Activated naive CD4-positive, alpha-beta T cell treated with anti-CD3 and anti-CD28 coated beads, Interleukin-2, amount 50 U/mL, for 16 hours (primary cell): ENCODE results near the gene ARHGAP36.

ENCODE experiments used
- DNase-seq: peaks from one replicate; pipeline ENCODE4 v3.0.0-alpha.2; 2020

The ARHGAP36 gene

DNA sequence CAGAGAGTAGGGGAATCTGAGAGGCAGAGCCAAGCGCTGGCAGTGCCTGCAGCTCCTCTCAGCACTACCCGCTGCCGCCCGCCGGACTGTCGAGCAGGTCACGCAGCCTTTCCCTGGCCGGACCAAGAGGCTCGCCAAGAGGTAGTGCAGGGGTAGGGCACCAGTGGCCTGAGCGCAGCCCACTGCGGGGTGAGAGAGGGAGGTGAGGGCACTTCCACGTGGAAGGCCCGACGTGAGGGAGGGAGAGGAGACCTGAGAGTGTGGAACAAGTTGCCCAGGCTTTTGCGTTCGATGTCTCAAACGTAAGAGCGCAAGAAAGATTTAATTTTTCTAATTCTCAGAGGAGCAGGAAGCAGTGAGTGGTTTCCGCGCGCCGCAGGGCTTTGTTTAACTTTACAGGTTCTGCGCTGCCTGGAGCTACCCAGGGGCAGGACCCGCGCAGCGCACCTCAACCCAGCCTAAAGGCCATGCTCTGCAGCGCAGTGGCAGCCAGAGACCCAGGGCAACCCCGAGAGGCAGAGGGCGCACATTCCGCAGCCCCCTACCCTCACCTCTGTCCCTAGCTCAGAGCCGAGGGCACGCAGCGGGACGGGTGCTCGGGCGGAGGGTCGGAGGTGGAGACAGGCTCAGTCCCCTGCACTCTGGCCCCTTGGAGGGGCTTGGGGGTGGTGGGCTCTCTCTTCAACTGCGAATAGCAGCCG lies 14.9 kb downstream of the ARHGAP36 start:
- DNase-seq = no peak

DNA sequence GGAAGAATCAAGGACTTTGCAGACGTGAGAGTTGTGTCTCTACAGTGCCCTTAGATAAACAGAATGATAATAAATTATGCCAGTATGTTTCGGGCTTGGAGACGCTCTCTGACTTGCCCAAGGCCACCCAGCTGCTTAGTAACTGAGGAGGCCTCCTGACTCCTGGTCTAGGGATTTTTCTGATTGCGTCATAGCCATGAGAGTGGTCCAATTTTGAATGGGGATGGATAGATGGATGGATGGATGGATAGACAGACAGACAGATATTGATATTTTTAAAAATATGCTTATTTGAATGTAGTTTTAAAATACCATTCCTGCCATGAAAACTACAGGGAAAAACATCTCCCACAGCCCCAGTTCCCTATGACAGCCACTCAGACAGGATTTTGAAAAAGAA lies 15.5 kb downstream of the ARHGAP36 start:
- DNase-seq = no peak

DNA sequence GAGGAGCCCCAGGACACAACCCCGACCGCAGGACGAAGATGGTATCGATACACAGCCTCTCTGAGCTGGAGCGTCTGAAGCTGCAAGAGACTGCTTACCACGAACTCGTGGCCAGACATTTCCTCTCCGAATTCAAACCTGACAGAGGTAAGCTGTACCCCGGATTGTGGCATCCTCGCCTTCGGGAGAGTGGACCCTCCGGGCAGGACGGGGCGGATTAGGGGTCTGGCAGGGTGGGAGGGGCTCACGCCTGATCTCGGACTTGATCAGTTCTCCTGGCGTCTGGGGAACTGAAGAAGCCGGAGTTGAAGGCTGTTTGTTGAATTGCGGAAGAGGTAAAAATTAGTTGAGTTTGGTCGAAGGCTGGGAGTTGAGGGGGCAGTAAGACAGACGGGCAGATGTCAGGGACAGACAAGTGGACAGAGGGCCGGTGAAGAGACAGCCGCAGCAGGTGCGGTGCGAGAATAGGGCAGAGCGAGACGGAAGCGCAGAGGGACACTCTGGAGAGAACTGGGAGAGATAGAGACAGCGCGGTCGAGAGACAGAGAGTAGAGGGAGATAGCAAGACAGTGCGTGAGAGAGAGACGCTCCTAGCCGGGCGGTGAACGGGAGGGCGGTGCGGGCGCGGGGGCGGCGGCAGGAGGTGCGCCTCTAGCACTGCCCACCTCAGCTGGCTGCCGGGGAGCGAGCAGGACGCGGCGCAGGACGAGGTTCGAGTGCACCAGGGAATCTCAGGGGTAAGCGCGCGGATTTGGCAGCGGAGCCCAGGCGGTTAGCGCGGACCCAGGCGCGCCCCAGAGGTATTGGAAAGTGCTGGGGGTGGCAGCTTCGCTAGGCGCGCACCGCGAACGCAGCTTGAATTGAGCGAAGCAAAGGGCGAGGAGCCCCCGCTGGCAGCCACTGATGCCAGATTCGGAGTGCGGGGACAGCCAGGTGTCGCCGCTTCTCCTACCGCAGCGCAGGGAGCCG lies 23.9 kb downstream of the ARHGAP36 start:
- DNase-seq = no peak

DNA sequence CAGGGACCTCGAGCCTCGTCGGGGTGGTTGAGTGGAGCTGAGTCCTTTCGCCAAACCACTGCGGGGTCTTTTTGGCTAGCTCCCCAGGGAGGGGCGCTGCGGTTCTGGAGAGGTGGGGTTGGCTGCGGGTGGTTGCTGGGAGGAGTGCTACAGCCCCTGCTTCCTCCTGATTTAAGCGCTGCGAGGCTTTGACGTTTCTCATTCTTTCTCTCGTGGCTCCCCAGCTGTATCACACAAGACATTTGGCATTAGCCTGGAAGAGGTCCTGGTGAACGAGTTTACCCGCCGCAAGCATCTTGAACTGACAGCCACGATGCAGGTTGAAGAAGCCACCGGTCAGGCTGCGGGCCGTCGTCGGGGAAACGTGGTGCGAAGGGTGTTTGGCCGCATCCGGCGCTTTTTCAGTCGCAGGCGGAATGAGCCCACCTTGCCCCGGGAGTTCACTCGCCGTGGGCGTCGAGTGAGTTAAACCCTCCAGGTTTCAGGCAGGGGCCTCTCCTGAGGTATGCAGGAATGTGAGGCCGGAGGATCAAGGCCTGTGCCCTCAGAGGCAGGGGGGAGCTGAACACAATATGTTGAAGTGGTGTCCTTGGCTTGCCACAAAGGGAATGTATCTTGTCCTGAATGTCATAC lies 25.5 kb downstream of the ARHGAP36 start:
- no peak for DNase-seq

DNA sequence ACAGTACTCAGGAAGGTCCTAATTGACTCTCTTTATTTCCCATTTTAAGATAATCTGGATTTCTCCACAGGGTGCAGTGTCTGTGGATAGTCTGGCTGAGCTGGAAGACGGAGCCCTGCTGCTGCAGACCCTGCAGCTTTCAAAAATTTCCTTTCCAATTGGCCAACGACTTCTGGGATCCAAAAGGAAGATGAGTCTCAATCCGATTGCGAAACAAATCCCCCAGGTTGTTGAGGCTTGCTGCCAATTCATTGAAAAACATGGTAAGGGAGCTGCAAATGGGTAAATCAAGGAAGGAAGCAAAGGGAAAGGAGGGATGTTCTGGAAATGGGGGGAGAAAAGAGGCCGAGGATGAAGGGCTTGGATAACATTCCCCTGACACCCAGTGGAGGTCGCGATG lies 26.0 kb downstream of the ARHGAP36 start:
- DNase-seq = no peak

DNA sequence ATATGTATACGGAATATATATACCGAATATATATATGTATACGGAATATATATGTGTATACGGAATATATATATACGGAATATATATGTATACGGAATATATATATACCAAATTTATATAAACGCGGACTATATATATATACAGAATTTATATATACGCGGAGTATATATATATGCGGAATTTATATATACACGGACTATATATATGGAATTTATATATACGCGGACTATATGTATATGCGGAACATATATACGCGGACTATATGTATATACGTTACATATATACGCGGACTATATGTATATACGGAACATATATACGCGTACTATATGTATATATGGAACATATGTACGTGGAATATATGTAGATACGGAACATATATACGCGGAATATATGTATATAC lies 78.6 kb downstream of the ARHGAP36 start:
- no peak for DNase-seq

DNA sequence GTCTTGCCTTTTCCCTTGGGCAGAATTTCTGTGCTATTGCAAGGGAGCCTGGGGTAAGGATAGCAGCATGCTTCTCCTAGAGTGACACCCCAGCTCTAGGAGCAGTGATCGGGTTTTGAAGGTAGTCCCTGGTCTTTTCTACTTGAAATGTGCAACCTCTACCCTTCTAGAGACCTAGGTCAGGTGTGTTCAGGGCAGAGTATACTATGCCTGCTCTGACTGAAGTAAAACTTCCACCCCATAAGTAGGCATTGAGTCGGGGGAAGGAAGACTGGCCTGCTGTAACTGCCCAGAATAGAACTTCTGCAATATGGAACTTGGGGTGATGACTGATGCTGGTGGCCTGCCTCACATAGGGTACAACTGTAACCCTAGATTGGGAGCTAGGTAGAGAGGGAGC lies 80.9 kb downstream of the ARHGAP36 start:
- DNase-seq = no peak
